IPS-NIHi11 (cell line): ENCODE results near the gene RGCC.
"Not testable (repeated sequence)": the region's sequence is repeated elsewhere in the genome, so short reads cannot be mapped to it uniquely, and the experiment has no call there.

Source experiments
- DNase-seq: peaks from one replicate; pipeline ENCODE4 v3.0.0; 2012; ENCODE audit warnings: mixed read lengths, low spot score

Gene RGCC, protein sequence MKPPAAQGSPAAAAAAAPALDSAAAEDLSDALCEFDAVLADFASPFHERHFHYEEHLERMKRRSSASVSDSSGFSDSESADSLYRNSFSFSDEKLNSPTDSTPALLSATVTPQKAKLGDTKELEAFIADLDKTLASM

DNA sequence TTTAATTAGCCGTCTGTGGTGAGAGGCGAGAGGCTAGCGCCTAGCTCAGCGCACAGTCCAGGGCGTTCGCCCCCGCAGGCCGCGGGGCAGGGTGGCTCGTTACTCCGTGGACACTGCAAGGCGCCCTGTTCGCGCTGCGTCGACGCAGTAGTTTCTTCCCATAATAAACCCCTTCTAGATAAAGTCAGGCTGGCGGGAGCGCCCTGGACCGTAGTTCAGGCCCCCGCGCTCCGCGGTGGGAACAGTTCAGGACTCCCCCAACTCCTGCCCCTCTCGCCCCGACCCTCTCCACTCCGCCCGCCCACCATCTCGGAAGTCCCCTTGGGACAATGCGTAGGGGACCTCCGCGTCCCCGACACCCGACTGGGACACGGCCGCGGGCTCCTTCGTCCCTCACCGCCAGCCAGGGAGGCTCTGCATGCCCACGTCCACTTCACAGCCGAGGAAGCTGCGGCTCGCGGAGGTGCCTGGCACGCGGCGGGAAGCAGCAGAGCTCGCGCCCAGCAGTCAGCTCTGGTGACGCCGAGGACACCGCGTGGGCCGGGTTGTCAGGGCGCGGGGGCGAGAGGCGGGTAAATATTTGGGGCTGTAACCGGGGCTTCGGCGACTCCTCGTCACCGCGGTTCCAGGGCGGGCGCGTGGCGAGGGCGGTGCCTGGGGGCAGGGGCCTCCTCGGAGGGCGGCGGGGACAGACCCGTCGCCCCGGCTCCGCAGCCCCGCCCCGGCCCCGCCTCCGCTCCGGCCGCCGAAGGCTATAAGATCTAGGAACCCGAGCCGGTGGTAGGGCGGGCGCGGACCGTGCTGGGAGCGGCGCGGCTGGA, at the start of gene RGCC:
RGCC (plus strand) TSS at position 783 of the 821 bp plus-strand sequence. CDS start 158 bp downstream, outside the sequence.
- peak; percentile 92 for DNase-seq

DNA sequence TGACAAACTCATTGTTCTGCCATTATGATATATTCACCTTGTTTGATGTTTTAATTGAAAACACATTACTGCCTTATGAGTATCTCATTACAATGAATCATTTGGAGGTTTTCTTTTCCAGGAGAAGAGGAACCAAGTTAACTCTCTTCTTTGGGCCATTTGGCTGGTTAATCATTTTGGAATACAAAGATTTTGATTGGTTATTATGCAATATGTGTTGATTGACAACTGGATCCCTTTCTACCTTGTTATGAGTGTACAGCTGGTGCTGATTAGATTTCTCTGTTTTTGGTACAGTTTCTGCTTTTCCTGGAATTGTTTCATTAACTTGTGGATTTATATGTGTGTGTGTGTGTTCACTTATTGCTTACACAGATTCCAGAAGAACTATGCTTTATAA, 49.2 kb upstream of the RGCC start:
- no peak for DNase-seq

DNA sequence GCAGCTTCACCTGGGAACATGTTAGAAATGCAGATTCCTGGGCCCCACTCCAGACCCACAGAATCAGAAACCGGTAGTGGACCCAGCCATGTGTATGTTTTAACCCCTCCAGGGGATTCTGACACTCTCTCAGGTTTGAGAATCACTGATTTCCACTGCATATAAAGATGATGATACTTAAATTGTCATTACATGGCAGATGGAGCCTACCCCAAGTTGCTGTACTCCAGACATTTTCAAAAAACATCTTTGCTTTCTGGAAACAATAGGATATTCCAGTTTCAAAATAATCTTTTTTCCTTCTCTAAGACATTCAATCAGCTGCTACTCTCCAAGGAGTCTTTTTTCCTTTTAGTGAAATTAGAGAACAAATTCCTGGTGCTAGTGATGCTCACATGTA, 48.6 kb upstream of the RGCC start:
- no peak for DNase-seq

DNA sequence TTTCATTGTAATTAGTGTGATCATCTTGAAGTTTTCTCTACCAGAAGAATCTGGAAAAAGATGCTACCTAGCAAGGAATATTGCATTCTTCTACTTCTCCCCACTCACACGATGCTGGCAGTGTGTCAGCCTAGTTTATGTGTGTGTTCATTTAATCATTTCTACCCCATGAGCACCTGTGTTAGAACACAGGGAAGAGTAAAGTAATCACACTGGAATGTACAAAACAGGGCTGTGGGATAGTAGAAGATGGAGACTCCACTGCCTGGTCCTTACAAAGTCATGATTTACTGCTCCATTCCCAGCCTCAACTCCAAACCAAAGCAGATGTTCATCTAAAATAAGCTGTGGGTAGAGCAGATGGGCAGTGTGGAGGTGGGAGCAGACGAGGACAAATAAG, 47.7 kb upstream of the RGCC start:
- no peak for DNase-seq

DNA sequence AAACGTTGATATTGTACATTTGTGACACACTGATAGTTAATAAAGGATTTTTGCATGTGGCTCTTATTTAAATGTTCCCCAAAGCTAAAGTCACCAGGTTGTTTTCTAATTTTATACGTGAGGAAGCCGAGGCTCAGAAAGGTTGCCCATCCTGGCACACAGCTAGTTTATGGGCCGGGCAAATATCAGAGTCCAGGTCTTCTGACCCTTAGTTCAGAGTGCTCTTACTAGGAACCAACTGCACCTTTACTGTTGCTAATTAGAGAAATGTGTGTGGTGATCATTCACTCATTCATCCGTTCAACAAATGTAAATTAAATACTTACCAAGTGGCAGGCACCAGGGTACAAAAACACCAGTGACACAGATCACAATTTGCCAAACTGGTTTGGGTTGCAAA, 46.3 kb upstream of the RGCC start:
- no peak for DNase-seq

DNA sequence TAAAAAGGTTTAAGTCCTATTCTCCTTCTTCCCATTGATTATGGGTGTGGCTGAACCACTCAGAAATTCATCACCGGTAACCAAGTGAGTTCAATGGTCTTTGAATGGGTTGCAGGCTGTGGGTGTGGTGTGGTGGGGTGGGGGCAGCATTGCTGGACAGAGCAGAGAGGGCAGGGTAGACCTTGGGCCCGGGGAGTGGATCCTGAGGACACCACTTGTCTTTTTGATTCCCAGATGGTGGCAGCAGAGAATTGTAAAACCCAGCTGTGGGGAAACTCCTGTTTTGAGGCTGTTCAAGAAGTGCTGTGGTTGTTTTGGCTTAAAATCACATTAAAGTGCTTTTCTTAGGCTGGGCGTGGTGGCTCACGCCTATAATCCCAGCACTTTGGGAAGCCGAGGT, 45.8 kb upstream of the RGCC start:
- peak; percentile 38 for DNase-seq

DNA sequence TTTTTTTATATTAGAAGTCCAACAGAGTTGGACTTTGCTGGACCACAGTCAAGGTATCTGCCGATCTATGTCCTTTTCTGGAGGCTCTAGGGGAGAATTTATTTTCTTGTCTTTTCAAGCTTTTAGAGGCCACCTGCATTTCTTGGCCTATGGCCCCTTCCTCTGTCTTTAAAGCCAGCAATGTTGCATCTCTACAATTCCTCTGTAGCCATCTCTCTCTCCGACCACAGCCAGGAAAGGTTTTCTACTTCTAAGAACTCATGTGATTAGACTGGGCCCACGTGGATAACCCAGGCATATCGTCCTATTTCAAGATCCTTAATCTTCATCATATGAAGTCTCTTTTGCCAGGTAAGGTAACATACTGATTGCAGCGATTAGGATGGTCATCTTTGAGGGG, 43.5 kb upstream of the RGCC start:
- no peak for DNase-seq

DNA sequence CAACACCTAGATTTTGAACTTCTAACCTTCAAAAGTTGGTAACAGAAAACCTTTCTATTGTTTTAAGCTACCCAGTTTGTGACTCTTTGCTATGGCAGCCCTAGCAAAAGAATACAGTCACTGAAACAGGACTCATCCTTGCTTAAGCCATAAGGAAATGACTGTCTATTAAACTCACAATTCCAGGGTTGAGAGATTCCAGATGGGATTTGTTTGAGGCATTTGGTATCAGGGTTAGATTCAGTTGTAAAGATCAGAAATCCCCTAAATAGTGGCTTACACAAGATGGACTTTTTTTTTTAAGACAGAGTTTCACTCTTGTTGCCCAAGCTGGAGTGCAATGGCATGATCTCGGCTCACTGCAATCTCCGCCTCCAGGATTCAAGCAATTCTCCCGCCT, 41.1 kb upstream of the RGCC start:
- DNase-seq: no peak

DNA sequence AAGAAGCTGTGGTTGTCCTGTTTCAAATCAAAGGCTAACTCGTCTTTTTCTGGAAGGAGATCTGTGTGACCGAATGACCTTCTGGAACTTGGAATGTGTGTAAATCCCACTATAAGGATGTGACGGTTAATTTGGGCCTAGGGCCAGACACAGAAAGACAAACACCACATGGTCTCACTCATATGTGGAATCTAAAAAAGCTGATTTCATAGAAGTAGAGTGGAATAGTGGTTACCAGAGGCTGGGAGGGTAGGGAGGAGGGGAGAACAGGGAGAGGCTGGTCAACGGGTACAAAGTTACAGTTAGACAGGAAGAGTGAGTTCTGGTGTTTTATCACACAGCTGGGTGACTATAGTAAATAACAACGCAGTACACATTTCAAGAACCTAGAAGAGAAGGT, 39.3 kb upstream of the RGCC start:
- DNase-seq: no peak

DNA sequence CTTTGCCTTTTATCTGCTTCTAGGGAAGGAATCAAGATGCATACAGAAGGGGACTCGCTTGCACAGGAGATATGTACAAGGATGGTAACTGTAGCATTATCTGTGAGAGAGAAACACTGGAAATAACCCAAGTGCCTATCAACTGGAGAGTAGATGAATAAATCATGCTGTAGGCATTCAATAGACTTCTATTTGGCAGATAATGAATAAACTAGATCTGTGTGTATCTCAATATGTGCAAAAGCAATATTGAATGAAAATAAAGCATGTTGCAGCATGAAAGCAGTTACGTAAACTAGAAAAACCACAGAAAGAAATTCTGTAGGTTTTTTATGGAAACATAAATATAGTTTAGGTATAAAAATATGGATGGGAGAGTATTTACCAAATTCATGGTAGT, 38.6 kb upstream of the RGCC start:
- no peak for DNase-seq

DNA sequence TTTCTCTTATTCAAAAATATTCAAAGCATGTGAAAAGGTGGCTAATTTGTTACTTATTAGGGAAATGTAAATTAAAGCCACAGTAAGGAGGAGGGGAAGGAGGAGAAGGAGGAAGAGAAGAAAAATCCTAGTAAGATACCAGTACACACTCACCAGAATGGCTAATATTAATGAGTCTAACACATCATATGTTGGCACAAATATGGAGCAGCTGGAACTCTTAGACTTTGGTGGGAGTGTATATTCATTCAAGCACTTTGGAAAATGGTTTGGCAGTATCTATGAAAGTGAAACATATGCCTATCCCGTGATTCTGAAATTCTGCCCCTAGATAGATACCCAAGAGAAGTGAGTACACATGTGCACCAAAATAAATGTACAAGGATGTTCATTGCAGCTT, 38.1 kb upstream of the RGCC start:
- no peak for DNase-seq

DNA sequence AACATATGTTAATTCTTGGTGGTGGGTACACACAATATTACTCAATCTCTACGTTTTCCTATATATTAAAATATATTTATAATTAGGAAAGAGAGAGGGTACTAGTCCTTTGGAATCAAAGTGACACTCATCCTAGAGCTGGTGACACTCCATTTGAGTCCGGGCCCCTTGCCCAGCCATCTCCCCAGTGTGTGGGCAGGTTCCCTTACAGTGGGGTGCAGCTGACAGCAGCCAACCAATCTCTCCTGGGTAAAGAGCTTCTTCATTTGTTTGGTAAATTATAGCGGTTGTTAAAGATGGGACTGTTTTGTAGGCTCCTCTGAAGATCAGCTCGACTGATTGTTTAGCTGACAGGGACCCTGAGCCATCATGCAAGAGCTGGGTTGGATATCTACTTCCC, 37.2 kb upstream of the RGCC start:
- DNase-seq: no peak

DNA sequence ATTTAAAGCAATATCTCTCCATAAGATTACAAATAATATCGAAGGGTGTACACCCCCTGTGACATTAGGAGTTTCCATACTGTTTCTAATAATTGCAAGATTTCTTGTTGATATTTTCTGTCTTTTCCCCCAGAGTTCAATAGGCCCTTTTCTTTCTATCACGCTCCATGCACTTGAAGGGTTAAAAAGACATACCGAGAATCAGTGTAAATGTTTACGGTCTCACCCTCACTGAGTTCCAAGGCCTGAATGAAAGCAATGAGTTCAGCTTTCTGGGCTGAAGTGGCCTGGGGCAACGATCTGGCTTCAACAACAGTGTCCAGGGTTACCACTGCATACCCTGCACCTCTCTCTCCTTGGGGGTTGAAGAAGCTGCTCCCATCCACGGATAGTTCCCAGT, 36.0 kb upstream of the RGCC start:
- not testable (repeated sequence) for DNase-seq

DNA sequence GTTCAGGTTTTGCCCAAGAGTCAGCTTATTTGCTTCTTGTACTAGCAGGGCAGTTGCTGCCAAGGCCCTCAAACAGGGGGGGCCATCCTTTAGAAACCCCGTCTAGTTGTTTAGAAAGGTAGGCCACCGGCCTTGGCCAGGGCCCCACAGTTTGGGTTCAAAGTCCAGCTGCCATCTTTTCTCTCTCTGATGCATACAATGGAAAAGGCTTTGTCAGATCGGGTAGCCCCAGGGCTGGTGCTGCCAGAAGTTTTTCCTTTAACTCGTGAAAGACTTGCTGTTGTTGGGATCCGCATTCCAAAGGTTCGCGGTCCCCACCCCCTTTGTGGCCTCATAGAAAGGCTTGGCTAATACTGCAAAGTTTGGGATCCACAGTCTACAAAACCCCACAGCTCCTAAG, 35.4 kb upstream of the RGCC start:
- DNase-seq: not testable (repeated sequence)

DNA sequence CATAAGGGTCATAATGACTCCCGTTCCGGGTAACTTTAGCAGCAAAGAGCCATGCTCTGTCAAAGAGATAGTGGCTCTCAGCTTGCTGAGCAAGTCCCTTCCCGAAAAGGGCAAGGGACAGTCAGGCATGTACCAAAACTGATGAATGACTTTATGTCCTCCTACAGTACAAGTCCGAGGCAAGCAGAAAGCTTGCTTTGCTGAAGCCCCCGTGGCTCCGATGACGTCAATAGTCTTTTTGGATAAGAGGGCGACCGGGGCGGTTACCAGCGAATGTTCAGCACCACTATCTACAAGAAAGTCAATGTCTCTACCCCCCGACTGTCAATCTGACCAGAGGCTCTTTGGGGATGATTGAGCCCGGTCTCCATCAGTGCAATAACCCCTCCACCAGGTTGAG, 34.1 kb upstream of the RGCC start:
- DNase-seq: not testable (repeated sequence)

DNA sequence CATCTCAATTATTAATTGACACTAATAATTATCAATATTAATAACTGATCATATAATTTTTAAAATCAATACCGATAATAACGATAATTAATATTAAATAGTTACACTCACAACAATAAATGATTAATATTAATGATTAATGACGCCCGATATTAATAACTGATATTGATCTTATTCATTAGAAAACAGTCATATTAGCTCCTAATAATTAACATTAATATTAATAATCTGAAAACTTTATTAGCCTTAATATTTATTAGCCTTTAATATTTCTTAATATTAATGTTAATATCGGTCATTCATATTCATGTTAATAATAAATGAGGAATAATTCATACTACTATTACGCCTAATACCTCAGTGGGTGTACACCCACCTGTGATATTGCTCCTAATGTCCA, 32.7 kb upstream of the RGCC start:
- DNase-seq: not testable (repeated sequence)

DNA sequence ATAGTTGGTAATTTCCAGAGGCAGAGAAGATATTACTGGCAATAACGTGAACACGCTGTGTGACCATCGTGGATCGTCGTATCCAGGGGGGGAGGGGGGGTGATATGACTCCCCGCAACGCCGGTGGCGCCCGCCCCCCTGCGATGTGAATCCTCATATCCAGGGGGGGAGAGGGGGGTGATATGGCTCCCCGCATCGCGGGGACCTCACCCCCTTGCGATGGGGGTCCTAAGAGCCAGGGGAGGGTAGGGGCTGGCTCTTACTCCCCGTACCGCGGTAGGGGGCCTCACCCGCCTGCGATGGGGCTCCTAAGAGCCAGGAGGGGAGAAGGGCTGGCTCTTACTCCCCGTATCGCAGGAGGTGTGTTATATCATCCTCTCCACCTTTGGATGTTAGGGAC, 31.3 kb upstream of the RGCC start:
- DNase-seq: no peak

DNA sequence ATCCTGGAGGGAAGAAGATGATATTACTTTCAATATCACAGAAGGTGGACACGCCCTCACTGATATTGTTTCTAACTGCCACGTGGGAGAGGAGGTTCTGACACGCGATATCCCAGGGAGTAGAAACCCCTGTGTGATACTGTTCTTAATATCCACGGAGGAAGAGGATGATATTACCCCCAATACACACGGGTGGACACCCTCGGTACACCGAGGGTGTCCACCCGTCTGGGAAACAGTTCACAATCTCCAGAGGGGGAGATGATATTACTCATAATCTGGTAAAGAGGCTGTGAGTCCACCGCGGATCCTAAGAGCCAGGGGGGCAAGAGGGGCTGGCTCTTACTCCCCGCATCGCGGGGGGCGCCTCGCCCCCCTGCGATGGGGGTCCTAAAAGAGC, 29.7 kb upstream of the RGCC start:
- no peak for DNase-seq

DNA sequence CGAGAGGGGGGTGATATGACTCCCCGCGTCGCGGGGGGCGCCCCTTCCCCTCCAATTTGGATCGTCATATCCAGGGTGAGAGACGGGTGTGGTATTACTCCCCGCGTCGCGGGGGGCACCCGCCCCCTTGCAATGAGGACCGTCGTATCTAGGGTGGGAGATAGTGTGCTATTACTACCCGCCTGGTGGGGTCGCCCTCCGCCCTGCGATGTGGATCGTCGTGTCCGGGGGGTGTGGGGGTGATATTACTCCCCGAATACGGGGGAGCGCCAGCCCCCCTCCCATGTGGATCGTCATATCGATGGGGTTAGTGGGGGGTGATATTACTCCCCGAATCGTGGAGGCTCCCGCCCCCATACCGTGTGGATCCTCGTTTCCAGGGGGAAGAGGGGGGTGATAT, 29.2 kb upstream of the RGCC start:
- peak; percentile 28 for DNase-seq

DNA sequence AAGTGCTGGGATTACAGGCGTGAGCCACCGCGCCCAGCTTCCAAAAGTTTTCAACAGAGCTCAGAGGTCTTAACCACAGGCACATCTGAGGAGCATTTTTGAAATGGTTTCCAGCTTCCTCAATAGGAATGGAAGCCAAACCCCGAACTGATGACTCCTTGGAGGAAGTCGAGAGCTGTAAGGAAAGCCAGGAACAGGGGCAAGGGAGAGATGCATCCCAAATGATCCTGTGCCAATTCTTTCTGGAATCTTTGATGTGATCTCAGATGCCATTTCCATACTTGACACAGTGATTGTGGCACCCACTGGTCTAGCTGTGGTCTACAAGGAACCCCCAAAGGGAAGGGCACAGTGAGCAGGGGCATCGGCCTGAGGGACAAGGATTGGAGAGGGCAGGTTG, 23.3 kb upstream of the RGCC start:
- DNase-seq: not testable (repeated sequence)

DNA sequence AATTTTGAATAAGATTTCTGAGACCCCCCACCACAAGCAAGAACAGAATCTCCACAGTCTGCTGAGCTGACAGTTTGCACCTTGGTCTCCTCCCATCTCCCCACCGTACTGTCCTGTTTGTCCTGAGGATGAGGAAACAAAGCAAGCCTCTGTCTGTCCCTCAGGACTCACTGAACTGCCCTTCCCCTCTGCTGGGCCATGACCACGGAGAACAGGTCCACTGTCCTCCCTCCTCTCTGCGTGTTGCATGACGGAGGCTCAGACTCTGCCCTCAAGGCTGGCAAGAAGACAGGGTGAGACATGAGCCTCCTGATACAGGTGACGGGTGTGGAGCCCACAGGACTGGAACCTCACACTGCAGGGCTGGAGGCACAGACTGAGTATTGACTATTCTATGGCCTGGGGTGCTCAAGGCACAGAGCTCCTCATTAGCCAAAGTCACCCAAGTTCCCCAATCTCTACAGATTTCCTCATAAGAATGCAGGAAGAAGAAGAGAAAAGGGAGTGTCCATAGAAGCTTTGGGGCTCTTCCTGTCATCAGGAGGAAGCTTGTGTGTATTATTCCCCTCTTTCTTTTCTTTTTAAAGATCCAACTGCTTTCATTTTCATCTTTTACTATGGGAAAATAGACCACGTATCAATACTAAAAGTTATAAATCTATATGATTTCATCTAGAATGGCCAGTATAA, 22.4 kb upstream of the RGCC start:
- DNase-seq: no peak

DNA sequence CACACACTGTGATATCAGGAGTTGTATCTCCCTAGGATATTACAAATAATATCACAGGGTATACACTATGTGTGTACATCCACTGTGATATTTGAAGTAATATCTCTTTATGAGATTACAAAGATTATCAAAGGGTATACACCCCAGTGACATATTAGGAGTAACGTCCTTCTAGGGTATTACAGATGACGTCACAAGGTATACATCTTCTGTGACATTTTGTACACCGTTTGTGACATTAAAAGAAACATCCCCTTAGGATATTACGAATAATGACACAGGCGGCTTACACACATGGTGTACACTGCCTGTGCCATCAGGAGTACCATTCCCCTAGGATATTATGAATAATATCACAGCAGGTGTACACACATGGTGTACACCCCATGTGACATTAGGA, 13.4 kb upstream of the RGCC start:
- no peak for DNase-seq

DNA sequence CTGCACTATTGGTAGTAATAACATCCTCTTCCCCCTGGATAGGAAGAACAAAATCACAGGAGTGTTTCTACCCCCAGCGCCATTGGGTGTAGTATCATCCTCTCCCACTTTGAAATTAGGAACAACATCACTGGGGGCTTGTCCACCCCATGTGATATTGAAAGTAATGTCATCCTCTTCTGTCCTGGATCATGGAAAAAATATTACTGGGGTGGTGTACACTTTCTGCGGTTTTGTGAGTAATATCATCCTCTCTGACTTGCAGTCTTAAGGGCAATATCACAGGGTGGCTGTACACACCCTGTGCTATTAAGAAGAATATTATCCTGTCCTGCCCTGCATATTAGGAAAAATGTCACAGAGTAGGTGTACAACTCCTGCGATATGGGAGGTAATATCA, 4.9 kb upstream of the RGCC start:
- no peak for DNase-seq
